PC-9 (cell line): Measurements from ENCODE around the gene MYH16. TPM values are rescaled to one million over a fixed set of nuclear protein-coding genes. Genes with fewer than 3 reads are reported as not detected.

Experiments
- BruUV-seq: library from RNA; stranded (reverse); fragments of 400-500 nt; replicated peaks from 2 replicates; lab custom pipeline; 2021; lab: Mats Ljungman, UMichigan
- CTCF ChIA-PET: fragments of 300-600 bp; sonication (Branson Sonifier 250); formaldehyde crosslinking; loops from one replicate; lab custom pipeline; 2022; ENCODE audit warnings: antibody characterized with exemption; lab: Charles Lee
- POLR2A ChIA-PET: fragments of 300-600 bp; sonication (Branson Sonifier 250); formaldehyde crosslinking; loops from one replicate; lab custom pipeline; 2022; ENCODE audit warnings: antibody characterized with exemption; ENCODE audit not compliant: unreplicated experiment; lab: Charles Lee
- DNase-seq, 2 experiments: peaks; one replicate each; pipeline versions ENCODE4 v3.0.0 to v3.0.0-alpha.2; 2015 to 2022; ENCODE audit warnings: mixed read lengths in 1 of 2
- H2AFZ ChIP-seq: fragments of 200-600 bp; sonication (generic); 2 replicates; pipeline ENCODE4 v1.8.1; 2017; ENCODE audit warnings: antibody characterized with exemption
- H3F3A ChIP-seq: fragments of 200-600 bp; sonication (generic); 2 replicates; pipeline ENCODE4 v1.8.1; 2017; ENCODE audit warnings: antibody characterized with exemption, mild to moderate bottlenecking, low read depth; ENCODE audit not compliant: insufficient read depth
- H3K27ac ChIP-seq: fragments of 200-600 bp; sonication (generic); 2 replicates; pipeline ENCODE4 v1.6.1; 2016; ENCODE audit warnings: mixed run types
- H3K27me3 ChIP-seq: fragments of 200-600 bp; sonication (generic); 2 replicates; pipeline ENCODE4 v1.6.1; 2016; ENCODE audit warnings: low read depth, mixed run types; ENCODE audit not compliant: insufficient read depth
- H3K36me3 ChIP-seq: fragments of 200-600 bp; sonication (generic); 2 replicates; pipeline ENCODE4 v1.6.1; 2016; ENCODE audit warnings: low read depth, mixed run types
- H3K4me1 ChIP-seq: fragments of 200-600 bp; sonication (generic); replicated peaks from 2 replicates; pipeline ENCODE4 v1.6.1; 2016; ENCODE audit warnings: mixed run types; ENCODE audit not compliant: insufficient read depth
- H3K4me2 ChIP-seq: fragments of 200-600 bp; sonication (generic); 2 replicates; pipeline ENCODE4 v1.6.1; 2017; ENCODE audit warnings: mixed run types
- H3K4me3 ChIP-seq: fragments of 200-600 bp; sonication (generic); 2 replicates; pipeline ENCODE4 v1.6.1; 2016; ENCODE audit warnings: mixed run types
- H3K79me2 ChIP-seq: fragments of 200-600 bp; sonication (generic); 2 replicates; pipeline ENCODE4 v1.6.1; 2017; ENCODE audit warnings: low read depth, mixed run types
- H3K9me2 ChIP-seq: fragments of 200-600 bp; sonication (generic); 2 replicates; pipeline ENCODE4 v1.8.1; 2017; ENCODE audit warnings: mild to moderate bottlenecking; ENCODE audit not compliant: insufficient read depth
- H3K9me3 ChIP-seq: fragments of 200-600 bp; sonication (generic); 2 replicates; pipeline ENCODE4 v1.8.1; 2016; ENCODE audit warnings: low read depth; ENCODE audit not compliant: insufficient read depth
- H4K20me1 ChIP-seq: fragments of 200-600 bp; sonication (generic); 2 replicates; pipeline ENCODE4 v1.8.1; 2017; ENCODE audit not compliant: insufficient read depth
- CTCF ChIP-seq: fragments of 200-600 bp; sonication (generic); conservative IDR thresholded peaks from 2 replicates; pipeline ENCODE4 v1.6.1; 2017; ENCODE audit warnings: mixed run types, antibody characterized with exemption, mild to moderate bottlenecking, moderate library complexity
- EZH2 ChIP-seq: fragments of 200-600 bp; sonication (generic); IDR thresholded peaks from 2 replicates; pipeline ENCODE4 v1.8.0; 2017; ENCODE audit warnings: antibody characterized with exemption, low read depth
- intact Hi-C: fragments of 100-400 bp; cut with micrococcal nuclease; formaldehyde crosslinking; loops from one replicate; pipeline ENCODE4 v1.10.0; 2022; ENCODE audit not compliant: unreplicated experiment
- total RNA-seq: library from RNA; stranded (reverse); gene quantifications from 2 replicates; pipeline ENCODE4 v1.2.3, GENCODE V29; 2021

The MYH16 gene
- total RNA-seq, 1 experiment from 2014 or later: 18.0 TPM

- Histone ChIP-seq H3K4me3 (no peak overlapping the region), H3F3A (peaks cover 7% of the 10 kb centered on the region; the same call in 1 of the 2 replicates), H3K4me2 (no peak overlapping the region), H3K27ac (no peak overlapping the region), H3K36me3 (0 out of 2 replicates have a peak, but pooled peaks cover 5% of the 10 kb centered on the region), H3K79me2 (peaks cover 4% of the 10 kb centered on the region; the same call in 1 of the 2 replicates), H3K9me2 (no peaks in the 10 kb centered on the region), H3K4me1 (peaks cover 7% of the 10 kb centered on the region), H4K20me1 (no peaks in the 10 kb centered on the region), H2AFZ (no peak overlapping the region), H3K27me3 (no peaks in the 10 kb centered on the region), H3K9me3 (no peaks in the 10 kb centered on the region)
- intact Hi-C loops: loop anchor here (5.0 kb wide), 2 partner anchors 98 to 183 kb away; no protein-coding TSS in a partner anchor
- BruUV-seq: no TSS peak
- ChIA-PET POLR2A (no interaction called here), CTCF (no interaction called here)
- no peak for TF ChIP-seq CTCF
- no peak for DNase-seq
Measured at GRCh38 chr7:99310004-99310403, 37.4 kb downstream of the MYH16 start.

GRCh38 chr7:99311702-99312101 is 39.1 kb downstream of the MYH16 start:
- H3F3A ChIP-seq: peaks cover 7% of the 10 kb centered on the region; the same call in 1 of the 2 replicates
- H4K20me1 ChIP-seq: no peaks in the 10 kb centered on the region
- 0 out of 2 replicates have a peak, but pooled peaks cover 5% of the 10 kb centered on the region for H3K36me3 ChIP-seq
- H3K27me3 ChIP-seq: no peaks in the 10 kb centered on the region
- TF ChIP-seq EZH2 (no peak), CTCF (no peak)
- H3K4me3 ChIP-seq: no peak overlapping the region
- H3K27ac ChIP-seq: no peak overlapping the region
- CTCF ChIA-PET: interaction anchor here (0.6 to 1.4 kb wide), 3 partner anchors 42 to 167 kb away, joined by 3 to 16 read pairs (median 7); no protein-coding TSS in a partner anchor
- intact Hi-C loops: loop anchor here (1.0 to 5.0 kb wide), 4 partner anchors 37 to 184 kb away; no protein-coding TSS in a partner anchor
- H3K9me2 ChIP-seq: no peaks in the 10 kb centered on the region
- H3K9me3 ChIP-seq: no peaks in the 10 kb centered on the region
- H3K79me2 ChIP-seq: peaks cover 4% of the 10 kb centered on the region; the same call in 1 of the 2 replicates
- POLR2A ChIA-PET: no interaction called here
- no peak overlapping the region for H2AFZ ChIP-seq
- no TSS peak for BruUV-seq
- no peak overlapping the region for H3K4me2 ChIP-seq
- H3K4me1 ChIP-seq: peaks cover 7% of the 10 kb centered on the region
- no peak for DNase-seq

- no TSS peak for BruUV-seq
- no peaks in the 10 kb centered on the region for H3K9me3 ChIP-seq
- H3K9me2 ChIP-seq: no peaks in the 10 kb centered on the region
- H3K4me2 ChIP-seq: peak overlapping the region; percentile 61
- DNase-seq: peak; percentile 57 to 72
- H3K79me2 ChIP-seq: peaks cover 4% of the 10 kb centered on the region; the same call in 1 of the 2 replicates
- POLR2A ChIA-PET: interaction anchor here (0.6 kb wide), 2 partner anchors 275 to 371 kb away, joined by 3 read pairs; no protein-coding TSS in a partner anchor
- CTCF ChIA-PET: interaction anchor here (0.6 to 1.4 kb wide), 5 partner anchors 17 to 168 kb away, joined by 3 to 16 read pairs (median 3); no protein-coding TSS in a partner anchor
- 0 out of 2 replicates have a peak, but pooled peaks cover 5% of the 10 kb centered on the region for H3K36me3 ChIP-seq
- no peak overlapping the region for H3K4me3 ChIP-seq
- intact Hi-C loops: loop anchor here (1.0 to 5.0 kb wide), 6 partner anchors 88 to 272 kb away; no protein-coding TSS in a partner anchor
- no peak overlapping the region for H3K27ac ChIP-seq
- H2AFZ ChIP-seq: no peak overlapping the region
- H3F3A ChIP-seq: peaks cover 7% of the 10 kb centered on the region; the same call in 1 of the 2 replicates
- TF ChIP-seq EZH2 (no peak), CTCF (peak; percentile 95)
- no peaks in the 10 kb centered on the region for H3K27me3 ChIP-seq
- no peaks in the 10 kb centered on the region for H4K20me1 ChIP-seq
- peaks cover 7% of the 10 kb centered on the region for H3K4me1 ChIP-seq
Measured at GRCh38 chr7:99312316-99313203, 39.9 kb downstream of the MYH16 start.
